Type B pancreatic cell (in vitro differentiated cells): ENCODE data around the gene SYNGR1. TPM values are rescaled to one million over a fixed set of nuclear protein-coding genes. Genes with fewer than 3 reads are reported as not detected.
A peak's percentile ranks its signal among the peaks of the same experiment; 100 is the strongest.

Source experiments
- DNase-seq: peaks from one replicate; pipeline ENCODE4 v3.0.0; 2021; ENCODE audit warnings: mixed read lengths; ENCODE audit not compliant: unreplicated experiment; ENCODE audit errors: extremely low spot score
- H3K27ac Mint-ChIP-seq: 2 replicates; pipeline ENCODE4 v1.8.0; 2021; ENCODE audit warnings: mild to moderate bottlenecking, mixed read lengths
- H3K27me3 Mint-ChIP-seq: 2 replicates; pipeline ENCODE4 v1.8.0; 2021; ENCODE audit warnings: mixed read lengths
- H3K36me3 Mint-ChIP-seq: 2 replicates; pipeline ENCODE4 v1.8.0; 2021; ENCODE audit warnings: mixed read lengths
- H3K4me1 Mint-ChIP-seq: one replicate; pipeline ENCODE4 v1.8.0; 2021; ENCODE audit warnings: mixed read lengths; ENCODE audit not compliant: unreplicated experiment
- H3K4me3 Mint-ChIP-seq: 2 replicates; pipeline ENCODE4 v1.8.0; 2021; ENCODE audit warnings: mild to moderate bottlenecking, mixed read lengths
- H3K9me3 Mint-ChIP-seq: 2 replicates; pipeline ENCODE4 v1.8.0; 2021; ENCODE audit warnings: mixed read lengths
- CTCF ChIP-seq: fragments of 200-600 bp; sonication (generic); conservative IDR thresholded peaks from 2 replicates; pipeline ENCODE4 v1.5.0; 2021; ENCODE audit warnings: antibody characterized with exemption, mild to moderate bottlenecking
- total RNA-seq: library from RNA; stranded (reverse); gene quantifications from 2 replicates; pipeline ENCODE4 v1.2.1, GENCODE V29; 2021; ENCODE audit warnings: low replicate concordance

Gene SYNGR1
- total RNA-seq, 1 donor from 2014 or later = 41.4 TPM

DNA sequence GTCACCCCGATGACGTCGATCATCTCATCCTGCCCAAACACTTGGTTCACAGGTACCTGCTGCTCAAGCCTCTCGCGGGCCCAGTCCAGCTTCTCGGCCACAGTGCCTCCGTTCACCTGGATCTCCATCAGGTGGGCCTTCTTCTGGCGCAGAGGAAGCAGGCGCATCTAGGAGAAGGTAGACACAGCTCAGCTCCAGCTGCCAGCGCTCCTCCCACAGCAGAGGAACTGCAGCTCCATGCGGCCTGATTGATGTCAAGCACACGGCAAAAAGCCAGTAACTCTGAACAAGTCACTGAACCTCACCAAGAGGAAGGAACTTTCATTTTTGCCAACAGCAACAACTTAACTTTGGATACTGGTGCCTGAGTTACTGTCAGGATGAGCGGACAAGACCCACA is 34.4 kb upstream of the SYNGR1 start:
- H3K27me3 Mint-ChIP-seq = peaks cover 4% of the 10 kb centered on the region
- H3K27ac Mint-ChIP-seq = peak overlapping the region; percentile 41
- no peak for TF ChIP-seq CTCF
- H3K4me3 Mint-ChIP-seq = peak overlapping the region; percentile 100
- H3K9me3 Mint-ChIP-seq = no peaks in the 10 kb centered on the region
- peaks cover 26% of the 10 kb centered on the region for H3K4me1 Mint-ChIP-seq
- no peak for DNase-seq
- H3K36me3 Mint-ChIP-seq = peaks cover 51% of the 10 kb centered on the region

DNA sequence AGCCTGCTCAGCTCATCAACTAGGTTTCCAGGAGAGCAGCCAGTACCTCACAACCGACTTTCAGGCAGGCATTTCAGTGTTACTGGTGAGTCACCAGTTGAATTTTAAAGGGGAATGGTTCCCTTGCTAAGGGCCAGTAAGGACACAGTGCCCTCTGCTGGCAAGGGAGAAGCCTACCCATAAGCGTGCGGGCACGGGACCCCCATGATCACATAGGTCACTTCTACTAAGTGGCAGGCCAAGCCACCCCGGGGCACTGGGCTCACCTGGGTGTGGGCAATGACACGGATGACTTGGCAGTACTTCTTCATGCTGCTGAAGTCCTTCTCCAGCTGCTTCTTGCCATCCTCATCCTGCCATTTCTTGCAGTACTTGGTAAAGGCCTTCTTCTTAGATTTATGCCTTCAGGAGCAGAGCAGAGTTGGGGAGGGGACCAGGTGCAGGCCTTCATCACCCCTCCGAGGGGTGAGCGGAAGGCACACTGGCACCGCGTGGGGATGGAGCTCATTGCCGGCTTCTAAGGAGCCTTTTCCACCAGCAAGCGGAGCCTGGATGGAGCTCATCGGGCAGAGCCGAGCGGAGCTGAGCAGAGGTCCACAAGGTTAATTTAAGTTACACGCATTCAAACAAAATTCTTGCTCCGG is 33.2 kb upstream of the SYNGR1 start:
- Mint-ChIP-seq H3K4me1 (peaks cover 26% of the 10 kb centered on the region), H3K27me3 (peaks cover 4% of the 10 kb centered on the region), H3K36me3 (peaks cover 50% of the 10 kb centered on the region), H3K27ac (peak overlapping the region; percentile 100), H3K9me3 (no peaks in the 10 kb centered on the region), H3K4me3 (peak overlapping the region; percentile 100)
- DNase-seq = no peak
- peak; percentile 88 for TF ChIP-seq CTCF

DNA sequence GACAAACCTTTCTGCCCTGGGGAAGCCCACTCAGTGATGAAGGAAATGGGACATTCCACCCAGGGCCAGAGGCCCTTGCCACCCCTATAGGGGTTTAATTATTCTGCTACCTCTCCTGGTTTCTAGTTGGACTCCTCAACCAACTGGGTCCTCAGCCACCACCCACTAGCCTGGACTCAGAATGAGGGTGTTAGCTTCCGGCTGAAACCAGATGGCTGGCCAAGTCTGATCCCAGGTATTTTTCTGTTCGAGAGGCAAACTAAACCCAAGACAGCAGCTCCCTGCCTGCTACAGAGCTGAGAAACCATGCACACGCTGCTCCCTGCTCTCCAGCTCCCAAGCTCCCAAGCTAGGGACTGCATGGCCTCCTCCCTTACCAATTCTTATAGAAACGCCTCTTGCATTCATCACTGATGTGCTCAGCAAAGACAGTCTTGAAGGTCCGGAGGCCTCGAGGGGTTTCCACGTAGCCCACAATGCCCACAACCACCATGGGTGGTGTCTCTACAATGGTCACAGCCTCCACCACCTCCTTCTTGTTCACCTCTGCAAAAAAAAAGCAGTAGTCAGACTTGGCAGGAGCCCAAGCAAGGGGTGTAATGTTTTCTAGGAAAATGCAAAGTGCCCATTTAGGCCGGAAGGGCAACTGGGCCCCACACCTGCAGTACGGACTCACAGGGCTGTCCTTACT is 32.6 kb upstream of the SYNGR1 start:
- H3K27me3 Mint-ChIP-seq = peaks cover 4% of the 10 kb centered on the region
- H3K36me3 Mint-ChIP-seq = peaks cover 48% of the 10 kb centered on the region
- H3K27ac Mint-ChIP-seq = peak overlapping the region; percentile 100
- H3K4me3 Mint-ChIP-seq = peak overlapping the region; percentile 100
- TF ChIP-seq CTCF = no peak
- no peaks in the 10 kb centered on the region for H3K9me3 Mint-ChIP-seq
- peaks cover 26% of the 10 kb centered on the region for H3K4me1 Mint-ChIP-seq
- no peak for DNase-seq

GRCh38 chr22:39317775-39318506 is 31.9 kb upstream of the SYNGR1 start:
- DNase-seq = no peak
- Mint-ChIP-seq H3K4me3 (peak overlapping the region; percentile 100), H3K27me3 (peaks cover 4% of the 10 kb centered on the region), H3K9me3 (no peaks in the 10 kb centered on the region), H3K27ac (peak overlapping the region; percentile 100), H3K36me3 (peaks cover 48% of the 10 kb centered on the region), H3K4me1 (peaks cover 26% of the 10 kb centered on the region)
- TF ChIP-seq CTCF = no peak

- Mint-ChIP-seq H3K4me3 (peak overlapping the region; percentile 100), H3K9me3 (no peaks in the 10 kb centered on the region), H3K4me1 (peaks cover 21% of the 10 kb centered on the region), H3K27ac (peak overlapping the region; percentile 100), H3K36me3 (peaks cover 41% of the 10 kb centered on the region), H3K27me3 (peaks cover 4% of the 10 kb centered on the region)
- TF ChIP-seq CTCF = no peak
- no peak for DNase-seq
Measured at GRCh38 chr22:39318507-39319283, 31.1 kb upstream of the SYNGR1 start.
